ENCODE data around the gene PPP1CA.

PPP1CA gene

DNA sequence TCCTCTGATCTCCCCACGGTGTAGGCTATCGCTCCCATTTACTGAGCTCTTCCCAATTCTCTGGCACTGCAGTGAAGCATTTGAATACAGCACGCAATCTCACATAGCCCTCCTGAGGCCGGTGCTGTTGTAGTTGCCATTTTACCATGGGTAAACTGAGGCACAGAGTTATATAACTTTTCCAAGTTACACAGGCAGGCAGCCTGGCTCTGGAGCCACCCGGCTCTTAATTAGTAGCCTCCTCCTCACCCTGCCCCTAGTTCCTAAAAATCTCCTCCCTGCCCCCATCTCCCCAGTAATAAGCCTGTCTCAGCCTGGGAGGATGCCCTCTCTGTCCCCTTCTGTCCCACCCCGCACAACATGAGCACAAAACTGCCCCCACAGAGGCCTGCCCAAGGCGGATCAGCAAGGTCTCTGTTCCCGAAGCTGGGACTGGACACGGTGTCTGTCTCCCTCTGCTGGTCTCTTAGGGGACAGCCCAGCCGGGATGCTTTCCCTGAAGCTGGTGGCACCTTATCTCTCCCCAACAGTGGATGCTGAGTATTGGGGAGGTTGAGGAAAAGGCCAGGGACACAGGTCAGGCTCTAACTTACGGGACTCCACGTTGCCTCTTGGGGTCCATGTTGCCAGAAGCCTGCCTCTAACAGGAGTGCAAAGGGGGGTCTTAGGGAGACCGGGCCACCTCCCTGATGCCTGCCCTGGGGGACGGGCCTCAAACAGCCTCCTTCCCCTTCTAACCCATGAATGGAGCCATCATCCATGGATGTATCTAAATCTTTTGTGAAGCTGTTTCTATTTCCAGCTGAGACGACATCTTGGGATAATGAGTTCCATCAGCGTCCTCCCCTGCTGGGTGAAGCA lies 19.2 kb downstream of the PPP1CA start:
- peak; percentile 82 for DNase-seq (ENCODE audit: low spot score)

DNA sequence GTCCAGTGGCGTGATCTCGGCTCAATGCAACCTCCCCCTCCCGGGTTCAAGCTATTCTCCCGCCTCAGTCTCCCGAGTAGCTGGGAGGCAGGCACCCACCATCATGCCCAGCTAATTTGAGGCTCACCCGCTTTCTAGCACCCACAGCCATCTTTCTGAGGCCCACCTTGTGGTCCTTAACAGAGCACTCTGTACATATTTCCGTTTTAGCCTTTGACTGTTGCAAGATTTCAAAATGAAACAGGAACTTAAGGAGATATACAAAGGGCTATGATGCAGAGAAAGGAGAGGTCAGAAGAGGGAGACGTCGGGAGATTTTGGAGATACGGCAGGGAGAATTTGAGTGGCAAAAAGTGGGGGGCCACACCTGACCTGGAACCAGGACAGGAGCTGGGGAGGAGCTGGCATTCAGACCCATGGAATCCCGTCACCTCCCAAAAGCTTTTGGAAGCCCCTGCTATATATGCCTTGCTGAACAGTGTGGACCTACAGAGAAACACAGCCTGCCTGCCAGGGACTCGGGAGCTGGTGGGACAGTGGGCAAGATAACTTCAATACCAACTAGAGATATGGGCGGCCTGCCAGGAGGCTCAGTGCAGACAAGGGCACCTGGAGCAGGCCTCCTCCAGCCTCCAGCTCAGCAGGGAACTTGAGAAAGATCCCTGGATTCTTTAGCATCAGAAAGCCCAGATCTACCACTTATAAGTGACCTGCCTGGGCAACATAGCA lies 20.2 kb downstream of the PPP1CA start:
- no peak for DNase-seq (ENCODE audit: low spot score)

DNA sequence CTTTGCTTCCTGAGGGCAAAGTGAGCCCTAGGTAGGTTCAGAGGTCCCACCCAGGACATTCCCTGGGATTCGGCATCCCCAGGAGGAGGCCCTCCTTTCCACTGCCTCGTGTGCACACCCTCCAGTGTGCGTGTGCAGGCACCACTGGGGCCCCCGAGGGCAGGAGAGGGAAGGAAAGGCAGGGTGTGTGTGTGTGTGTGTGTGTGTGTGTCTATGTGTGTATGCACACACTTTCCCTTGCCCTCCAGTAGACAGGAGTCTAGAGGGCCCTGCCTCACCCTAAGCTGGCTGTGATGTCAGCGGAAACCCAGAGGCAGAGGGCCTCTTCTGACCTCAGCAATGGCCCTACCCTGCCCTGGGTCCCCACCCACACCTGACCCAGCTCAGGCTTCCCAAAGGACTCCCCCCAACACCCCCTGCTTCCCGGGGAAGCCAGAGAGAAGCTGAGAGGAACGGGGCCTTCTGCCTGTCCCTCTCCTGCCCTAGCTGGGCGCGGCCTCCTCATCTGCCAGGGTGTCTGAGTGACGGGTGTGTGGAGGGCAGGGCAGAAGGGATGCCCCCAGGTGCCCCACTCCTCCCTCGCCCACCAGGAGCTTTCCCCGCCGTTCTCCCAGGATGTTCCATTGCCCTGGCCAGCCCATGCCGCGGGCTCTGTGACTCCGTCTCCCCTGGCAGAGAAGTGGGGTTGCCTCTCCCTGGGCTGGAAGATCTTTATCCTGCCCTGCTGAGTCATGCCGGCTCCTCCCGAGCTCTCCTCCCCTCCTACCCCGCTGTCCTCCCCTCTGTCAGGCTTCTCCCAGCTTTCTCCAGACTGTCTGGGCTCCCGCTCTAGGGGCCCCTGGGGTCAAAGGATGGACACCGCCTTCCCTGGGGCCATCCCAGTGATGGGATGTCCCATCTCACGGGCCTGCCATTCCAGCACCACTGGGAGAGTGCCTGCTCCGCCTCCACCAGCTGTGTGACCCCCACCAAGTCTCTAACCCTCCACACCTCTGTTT lies 22.3 kb downstream of the PPP1CA start:
- DNase-seq (ENCODE audit: low spot score): no peak

DNA sequence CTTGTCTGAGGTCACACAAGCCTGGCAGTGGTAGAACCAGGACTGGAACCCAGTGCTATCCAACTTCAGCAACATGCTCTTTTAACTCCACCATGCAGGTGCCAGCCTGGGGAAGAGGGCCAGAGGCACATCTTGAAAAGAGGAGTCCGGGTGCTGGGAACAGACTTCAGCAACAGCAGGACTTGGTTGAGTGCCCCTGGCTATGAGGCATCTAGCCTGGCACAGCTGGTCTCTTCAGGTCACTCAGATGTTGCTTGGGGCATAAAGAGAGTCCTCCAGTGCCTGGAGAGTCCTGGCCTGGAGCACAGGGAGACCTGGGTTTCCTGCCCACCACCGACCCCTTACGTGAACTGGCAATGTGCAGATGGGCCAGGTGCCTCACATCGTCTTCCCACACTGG lies 23.1 kb downstream of the PPP1CA start:
- no peak for DNase-seq (ENCODE audit: low spot score)

DNA sequence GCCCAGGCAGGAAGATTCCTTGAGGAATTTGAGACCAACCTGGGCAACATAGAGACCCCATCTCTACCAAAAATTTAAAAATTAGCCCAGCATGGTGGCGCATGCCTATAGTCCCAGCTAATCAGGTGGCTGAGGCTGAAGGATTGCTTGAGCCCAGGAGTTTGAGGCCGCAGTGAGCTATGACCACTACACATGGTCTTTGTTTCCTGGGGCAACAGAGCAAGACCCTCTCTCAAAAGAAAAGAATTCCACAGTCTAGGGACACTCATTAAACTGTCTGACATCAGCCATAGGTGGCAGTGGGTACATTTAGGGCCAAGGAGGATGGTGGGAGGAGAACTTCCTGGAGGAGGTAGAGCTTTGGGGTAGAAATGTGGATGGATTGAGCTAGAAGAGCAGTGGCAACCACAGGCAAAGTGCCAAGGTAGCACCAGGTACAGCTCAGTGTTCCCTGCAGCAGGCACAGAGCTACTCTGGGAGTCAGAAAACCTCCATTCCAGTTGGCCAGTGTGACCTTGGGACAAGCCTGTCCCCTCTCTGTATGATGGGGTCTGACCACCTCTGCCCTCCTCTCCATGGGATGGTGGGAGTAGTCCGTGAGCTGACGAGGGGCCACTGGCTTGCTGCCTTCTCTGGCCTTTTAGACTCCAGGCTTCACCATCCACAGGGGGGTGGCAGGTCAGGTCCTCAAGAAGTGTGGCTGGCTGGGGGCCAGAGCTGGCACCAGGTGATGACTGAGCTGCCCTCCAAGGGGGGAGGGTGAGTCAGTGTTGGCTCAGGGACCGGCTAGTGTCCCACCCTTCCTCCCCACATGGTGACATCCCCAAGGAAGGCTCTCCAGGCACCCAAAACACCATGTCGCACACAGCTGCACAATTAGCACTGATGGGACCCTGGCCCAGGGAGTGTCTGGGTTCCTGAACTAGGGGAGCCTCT lies 24.5 kb downstream of the PPP1CA start:
- DNase-seq (ENCODE audit: low spot score): peak; percentile 85

DNA sequence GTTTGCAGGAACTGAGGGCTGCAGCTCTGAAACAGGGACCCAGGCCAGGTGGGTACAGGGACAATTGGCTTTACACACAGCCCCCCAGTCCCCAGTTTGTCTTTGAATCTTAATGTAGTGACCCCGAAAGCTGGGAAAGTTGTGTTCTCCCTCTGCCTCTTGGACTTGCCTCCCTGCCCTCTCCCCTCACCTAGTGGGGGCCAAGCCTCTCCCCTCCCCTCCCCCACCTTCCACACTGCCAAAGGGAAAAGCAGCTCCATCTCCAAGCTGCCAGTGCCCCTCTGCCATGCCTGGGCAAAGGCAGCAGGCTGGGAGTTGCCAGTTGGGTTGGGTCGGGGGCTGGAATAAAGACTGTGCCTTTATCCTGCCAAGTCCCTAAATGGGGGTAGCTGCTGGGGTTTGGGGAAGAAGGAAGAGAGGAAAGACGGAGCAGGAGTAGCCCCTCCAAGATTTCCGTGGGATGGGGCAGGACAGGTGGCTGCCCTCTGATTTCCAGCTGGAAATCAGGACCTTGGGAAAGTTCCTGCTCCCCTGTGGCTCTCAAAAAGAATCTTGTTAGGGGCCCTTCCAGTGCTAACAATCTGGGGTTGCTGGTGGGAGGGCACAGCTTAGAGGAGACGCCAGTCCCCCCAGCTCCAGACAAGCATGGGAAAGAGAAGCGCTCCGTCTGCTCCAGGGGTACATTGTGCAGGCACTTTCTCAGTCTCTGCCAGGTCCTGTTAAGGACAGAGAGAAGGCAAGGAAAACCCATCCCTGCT lies 25.4 kb downstream of the PPP1CA start:
- DNase-seq (ENCODE audit: low spot score): no peak

DNA sequence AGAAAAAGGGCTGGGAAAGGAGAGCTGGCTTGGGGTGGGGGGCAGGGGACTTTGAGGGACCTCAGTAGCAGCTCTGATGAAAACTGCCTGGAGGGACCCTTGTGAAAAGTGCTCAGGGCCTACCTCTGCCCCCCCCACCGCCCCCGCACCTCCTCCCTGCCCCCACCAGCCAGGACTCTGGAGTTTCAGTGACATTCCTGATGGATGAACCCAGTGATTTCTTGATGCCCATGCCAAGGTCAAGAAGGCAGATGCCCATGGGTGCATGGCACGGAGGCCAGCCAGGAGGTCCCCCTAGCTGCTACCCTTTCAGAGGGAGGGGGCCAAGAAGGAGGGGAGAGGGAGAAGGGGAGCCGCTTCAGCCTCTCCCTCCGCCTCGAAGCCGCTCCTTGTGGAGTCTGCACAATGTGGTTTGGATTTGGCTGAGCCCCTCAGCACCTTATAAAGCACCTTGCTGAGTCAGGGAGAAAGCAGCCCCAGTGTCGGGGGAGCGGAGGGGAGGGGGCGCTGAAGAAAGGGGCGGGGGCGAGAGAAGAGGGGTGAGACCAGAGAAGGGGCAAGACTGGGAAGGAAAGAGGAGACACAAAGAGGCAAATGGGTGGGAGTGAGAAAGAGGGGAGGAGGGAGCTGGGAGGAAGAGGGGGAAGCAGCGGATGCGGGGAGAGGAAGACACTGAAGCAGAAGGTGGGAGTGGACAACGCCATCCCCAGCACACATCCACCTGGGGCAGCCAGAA lies 26.2 kb downstream of the PPP1CA start:
- peak; percentile 87 for DNase-seq (ENCODE audit: low spot score)

DNA sequence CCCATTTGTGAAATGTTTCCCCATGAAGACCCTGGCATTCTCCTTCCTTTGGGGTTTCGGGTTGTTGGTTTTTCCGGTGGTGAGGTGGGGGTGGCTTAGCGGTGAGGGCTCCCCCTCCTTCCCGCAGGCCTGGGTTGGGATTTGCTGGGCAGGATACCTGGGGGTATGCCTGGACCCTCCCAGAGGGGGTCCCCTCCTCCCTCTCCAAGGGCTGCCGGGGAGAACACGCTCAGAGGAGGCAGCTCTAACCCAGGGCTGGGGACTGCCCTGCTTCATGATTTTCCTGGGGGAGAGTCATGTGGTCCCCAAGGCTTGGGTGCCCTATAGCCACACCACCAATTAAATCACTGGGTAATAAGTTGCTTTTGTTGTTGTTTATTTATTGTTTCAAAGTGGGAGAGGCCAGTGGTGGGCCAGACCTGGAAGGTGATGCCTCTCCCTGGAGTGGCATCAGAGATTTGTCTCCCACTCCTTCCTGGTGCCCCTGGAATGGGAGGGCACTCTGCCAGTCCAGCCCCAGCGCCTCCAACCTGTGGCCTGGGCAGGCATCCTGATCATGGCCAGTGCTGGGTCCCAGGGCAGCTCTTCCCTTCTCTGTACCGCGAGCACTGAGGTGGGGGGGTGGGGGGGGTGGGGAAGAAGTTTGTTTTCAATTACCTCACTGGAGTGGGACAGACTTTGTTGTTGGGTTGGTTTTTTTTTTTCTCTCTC lies 26.9 kb downstream of the PPP1CA start:
- DNase-seq (ENCODE audit: low spot score): peak; percentile 94

DNA sequence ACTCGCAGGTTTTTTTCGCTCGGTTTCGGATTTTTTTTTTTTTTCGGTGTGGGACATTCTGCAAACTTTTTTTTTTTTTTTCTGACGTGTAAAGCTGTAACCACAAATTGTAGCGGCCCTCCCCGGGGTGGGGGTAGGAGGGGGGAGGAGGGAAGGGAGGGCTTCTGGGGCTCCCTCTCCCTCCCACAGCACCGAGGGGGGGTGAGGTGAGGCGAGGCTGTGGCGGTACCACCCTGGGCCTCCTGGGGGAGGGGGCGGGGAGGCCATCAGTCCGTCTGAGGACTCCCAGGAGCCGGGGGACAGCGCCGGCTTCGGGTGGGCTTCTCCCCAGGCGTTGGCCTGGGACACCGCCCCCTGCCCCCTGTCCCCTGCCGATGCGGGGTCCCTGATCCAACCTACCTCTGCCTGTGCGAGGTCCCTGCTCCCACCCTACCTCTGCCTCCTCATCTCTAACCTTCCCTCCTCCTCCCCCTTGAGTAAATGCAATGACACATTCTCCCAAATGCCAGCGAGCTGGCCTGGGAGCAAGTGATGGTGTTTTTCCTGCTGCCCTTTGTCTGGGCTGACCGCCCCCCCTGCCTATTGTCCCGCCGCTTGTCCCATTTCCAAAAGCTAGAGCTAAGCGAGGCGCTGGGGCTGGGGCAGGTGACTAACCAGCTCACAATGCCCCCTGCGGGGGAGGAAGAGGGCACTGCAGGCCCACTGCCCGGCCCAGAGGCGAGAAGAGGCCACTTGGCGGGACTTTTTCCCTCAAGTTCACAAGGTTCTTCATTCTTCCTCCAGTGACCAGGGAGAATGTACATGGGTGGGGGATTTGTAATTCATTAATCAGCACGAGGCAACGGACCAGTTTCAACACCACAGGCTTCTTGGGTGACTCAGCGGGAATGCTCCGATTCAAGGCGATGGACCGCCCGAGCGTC lies 27.7 kb downstream of the PPP1CA start:
- peak; percentile 100 for DNase-seq (ENCODE audit: low spot score)

DNA sequence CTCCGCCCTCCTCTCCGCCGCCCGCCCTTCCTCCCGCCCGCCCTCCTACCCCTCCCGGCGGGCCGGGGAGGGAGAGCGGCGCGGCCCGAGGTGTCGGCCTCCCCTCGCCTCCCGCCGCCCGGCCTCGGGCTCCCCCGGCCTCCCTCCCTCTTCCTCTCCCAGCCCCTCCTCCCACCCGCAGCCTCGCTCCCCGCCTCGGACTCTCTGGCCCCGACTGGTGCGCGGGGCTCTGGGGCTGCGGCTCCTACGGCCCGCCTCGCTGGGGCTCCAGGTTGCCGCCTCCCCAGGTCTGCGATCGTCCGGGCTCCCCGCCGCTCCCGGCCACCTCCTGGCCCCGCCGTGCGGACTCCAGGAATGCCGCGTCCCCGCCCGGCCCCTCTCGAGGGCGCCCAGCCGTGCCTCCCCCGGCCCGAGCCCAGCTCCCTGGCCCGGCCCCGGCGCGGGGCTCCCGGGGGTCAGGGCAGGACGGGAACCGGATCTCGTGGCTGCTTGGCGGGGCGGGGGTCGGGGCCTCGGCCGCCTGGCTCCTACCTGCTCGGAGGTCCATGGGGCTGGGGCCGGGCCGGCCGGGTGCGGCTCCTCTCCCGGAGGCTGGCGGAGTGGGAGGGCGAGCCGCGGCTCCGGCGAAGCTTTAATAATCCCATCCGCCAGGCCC lies 28.5 kb downstream of the PPP1CA start, which contains the start of gene CLCF1:
Gene CLCF1 (minus strand): TSS at position 606 of the 655 bp plus-strand sequence. CDS start 59 bp downstream, at position 547.
- DNase-seq (ENCODE audit: low spot score): peak; percentile 51

DNA sequence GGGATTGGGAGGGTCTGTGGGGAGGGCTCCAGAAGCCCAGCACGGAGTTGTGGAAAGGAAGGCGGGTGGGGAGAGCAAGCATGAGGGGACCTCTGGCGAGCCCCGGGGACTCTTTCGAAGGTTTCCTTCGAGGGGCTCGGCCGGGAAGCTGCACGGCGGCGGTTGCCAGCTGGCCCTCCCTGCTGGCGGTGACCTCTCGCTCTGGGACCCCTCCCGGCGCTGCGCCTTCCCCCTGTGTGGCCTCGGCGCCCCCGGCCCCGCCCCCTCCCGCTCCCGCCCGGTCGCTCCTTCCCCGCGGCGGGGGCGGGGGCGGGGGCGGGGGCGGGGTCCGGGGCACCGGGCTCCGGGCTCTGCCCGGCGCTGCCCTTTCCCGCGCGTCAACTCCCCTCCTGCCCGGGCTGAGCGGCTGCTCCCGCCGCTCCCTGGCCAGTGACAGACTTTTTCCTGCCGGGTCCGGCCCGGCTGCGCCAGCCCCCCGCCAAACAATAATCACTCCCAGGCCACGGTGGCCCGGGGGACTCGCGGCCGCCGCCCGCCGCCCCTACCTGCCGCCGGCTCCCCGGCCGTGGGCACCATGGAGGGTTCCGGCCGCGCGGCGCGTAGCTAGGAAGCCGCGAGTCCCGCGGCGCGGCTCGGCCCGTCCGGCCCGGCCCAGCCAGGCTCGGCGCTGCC lies 29.2 kb downstream of the PPP1CA start:
- DNase-seq (ENCODE audit: low spot score): peak; percentile 62

DNA sequence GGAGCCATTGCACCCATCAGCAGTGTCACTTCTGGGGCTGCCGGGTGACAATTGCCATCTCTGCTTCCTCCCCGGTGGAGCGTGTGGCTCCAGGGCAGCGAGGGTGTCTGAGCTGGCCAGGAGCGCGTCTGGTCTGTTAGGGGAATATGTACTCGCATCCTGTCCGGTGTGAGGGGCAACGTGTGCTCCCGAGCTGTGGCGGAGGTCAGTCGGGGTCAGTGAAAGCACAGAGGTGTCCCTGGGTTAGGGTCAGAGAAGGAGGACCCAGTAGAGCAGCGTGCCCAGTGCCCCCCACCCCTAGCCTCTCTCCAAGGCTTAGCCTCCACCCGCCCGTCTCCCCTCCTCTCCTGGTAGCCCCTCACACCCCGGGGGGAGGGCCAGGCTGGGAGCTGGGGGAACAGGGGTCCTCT lies 29.7 kb downstream of the PPP1CA start:
- DNase-seq (ENCODE audit: low spot score): no peak

DNA sequence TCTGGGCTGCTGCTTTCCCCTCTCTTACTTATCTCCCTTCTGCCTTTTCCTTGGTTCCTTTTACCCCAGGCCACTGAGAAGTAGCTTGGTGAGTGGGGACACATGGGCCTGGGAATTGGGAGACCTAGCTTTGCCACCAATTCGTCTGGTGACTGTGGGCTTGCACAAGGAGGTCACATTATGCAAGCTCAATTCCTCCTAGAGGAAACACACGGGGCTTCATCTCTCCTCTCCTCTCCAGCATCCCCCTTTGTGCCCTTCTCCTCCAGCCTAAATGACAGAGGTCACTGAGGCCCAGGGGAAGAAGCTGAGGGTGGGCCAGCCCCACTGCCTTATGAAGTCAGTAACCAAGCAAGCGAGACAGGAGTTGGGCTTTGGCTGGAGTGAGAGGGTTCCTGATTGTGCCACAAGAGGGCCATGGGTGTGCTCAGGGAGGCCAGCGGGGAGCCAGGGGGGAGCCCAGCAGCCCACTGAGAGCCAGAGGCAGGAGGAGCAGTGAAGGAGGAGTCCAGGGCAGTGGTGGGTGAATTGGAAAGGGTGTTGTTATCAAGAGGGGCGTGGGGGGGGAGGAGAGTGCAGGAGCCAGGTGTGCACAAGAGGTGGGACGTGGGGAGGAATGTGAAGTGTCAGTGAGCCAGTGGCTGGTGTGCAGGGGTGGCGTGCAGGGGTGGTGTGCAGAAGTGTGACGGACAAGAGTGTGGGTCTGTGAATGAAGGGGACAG lies 30.3 kb downstream of the PPP1CA start:
- peak; percentile 77 for DNase-seq (ENCODE audit: low spot score)

DNA sequence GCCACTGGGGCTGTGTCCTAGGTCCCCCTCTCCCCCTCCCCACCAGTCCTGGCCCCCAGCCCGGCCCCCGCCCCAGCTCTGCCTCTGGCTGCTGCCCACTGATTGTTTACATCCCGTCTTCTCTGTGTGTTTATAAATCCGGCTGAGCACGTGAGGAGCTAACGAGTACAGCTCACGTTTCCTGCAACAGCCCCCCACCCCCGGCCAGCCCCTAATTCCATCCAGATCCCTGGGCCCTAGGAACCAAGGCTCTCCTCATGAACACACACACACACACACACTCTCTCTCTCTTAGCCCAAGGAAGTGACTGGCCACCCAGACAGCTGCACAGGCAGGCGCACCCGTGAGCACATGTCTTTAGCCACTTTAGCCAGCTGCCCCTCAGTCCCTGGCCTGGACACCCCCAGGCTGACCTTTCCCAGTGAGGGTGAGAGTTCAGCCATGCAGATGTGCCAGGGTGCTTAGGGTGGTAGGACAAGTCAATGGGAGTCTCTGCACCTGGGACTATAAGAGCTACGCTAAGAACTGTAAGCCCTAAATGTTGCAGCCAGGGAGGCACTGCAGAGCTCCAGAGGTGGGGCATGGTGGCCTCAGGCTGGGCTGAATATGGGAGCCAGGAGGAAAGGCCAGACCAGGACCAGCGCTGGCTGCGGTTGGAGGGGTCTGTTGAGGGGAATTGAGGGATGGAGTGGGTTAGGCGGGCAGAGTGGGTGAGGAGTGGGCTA lies 31.1 kb downstream of the PPP1CA start:
- DNase-seq (ENCODE audit: low spot score): peak; percentile 50

DNA sequence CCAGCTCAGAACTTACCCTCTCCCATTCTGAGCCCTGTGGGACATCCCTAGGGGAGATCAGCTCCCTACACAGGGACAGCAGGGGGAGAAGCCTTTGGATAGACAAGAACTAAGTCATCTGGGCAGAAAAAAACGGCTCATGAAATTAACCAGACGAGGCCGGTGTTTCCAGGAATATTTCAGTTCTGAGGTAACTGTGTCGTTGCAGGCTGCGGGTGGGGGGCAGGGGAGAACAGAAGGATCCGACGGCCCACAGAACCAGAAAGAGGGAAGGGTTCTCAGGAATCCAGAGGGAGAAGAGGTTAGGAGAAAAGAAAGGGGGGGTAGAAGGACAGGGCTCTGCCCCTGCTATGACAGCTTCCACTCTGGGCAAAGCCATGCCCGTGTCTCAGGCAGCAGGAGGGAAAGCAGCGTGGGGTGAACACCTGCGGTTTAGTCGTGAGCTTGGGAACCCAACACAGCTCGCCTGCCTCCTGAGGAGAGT lies 31.8 kb downstream of the PPP1CA start:
- peak; percentile 62 for DNase-seq (ENCODE audit: low spot score)
